Activated gamma-delta T cell treated with anti-CD3 and anti-CD28 coated beads, Interleukin-2, amount 50 U/mL, for 16 hours (primary cell): ENCODE data around the gene CTSE.
"Not testable (repeated sequence)": the region's sequence is repeated elsewhere in the genome, so short reads cannot be mapped to it uniquely, and the experiment has no call there.

Experiments used
- DNase-seq: peaks from one replicate; pipeline ENCODE4 v3.0.0-alpha.2; 2020; ENCODE audit warnings: low read depth

Gene CTSE

DNA sequence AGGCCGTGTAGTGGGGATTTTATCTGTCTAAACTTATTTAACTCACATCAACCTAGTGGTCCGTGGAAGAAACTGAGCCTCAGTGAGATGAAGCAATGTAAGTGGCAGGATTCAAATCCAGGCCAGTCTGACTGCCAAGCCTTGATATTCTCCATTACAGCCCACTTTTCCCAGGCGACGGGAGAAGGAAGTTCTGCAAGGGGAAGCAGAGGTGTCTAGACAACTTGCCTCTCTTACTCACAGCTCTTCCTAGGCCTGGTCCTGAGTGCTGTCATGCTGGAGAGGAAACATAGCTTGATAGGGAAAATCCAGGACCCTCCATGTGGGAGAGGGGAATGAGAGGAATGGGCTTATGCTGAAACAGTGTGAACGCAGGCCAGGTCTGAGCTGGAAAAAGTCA, 9.1 kb downstream of the CTSE start:
- DNase-seq = no peak

DNA sequence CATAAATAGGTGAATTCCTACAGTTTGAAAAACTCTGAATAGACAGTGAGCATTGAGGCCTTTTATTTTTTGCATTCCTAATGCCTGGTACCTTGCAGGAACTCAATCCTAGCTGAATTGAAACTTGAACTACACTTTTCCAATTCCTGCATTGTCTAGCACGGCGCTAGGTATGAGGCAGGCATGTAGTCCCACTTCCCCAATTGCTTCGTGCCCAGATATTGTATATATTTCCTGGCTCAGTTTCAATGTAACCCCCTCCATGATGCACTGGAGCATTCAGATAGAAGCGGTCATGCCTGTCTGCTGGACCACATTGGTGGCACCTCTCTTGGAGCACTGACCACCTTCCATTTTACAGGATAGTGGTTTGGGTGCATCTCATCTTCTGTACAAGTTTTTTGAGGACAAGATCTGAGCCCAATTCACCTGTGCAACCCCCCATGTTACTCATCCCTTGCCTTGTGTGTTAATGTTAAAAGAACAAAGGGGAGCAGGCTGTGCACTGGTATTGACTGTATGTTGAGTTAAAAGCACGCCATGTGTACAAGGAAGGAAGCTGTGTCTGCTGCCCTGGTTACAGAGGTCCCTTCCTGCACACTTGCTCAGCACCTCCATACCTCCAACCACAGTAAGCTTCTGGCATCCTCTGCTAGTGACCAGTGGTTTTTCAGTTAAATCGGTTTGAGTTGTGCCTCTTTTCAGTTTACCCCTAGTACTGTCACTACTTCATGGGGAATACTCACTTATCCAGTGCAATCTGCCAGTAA, 10.5 kb downstream of the CTSE start:
- DNase-seq = no peak

DNA sequence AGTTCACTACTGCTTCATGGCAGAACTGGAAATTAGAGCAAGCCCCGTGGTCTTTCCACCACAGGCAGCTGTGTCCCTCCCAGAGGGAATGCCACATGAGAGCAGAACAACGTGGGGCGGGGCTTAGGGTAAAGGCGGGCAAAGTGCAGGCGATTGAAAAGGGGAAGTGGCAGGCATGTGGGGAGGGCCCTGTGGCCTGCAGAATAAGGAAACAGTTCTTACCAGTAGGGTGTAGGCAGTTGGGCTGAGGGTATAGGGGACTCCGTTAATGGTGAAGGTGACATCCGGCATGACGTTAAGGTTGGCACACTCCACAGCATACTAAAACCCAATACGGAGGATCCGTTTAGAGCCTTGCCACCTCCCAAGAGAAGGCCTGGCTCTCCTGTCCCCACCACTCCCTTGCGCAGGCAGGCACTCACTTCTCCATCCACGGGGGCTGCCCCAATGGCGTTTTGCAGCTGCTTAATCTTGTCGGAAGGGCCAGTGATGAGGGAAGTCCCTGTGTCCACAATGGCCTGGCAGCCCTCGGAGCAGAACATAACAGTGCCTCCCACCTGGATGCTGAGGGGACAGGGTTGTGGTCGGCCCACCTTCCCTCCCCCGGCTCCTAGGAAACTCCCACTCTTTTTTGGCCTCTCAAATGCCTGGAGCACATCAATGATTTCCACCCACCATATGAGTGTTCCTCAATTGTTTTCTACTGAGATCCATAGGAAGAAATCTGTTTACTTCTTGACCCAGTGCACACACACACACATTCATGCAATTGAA, 11.4 kb downstream of the CTSE start:
- no peak for DNase-seq

DNA sequence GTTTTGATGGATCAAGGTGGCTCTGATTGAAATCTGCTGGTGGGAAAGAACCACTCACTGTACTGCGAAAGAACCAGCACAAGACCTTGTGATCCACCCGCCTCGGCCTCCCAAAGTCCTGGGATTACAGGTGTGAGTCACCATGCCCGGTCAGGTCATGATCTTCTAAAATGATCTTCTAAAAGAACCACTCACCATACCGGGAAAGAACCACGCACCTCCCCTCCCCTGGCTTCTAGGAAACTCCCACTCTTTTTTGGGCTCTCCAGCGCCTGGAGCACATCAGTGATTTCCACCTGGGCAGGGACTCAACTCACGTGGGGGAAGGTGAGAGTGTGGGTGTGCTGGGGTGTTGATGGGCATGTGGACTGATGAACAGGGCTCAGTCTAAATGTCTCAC, 12.6 kb downstream of the CTSE start:
- DNase-seq = no peak

DNA sequence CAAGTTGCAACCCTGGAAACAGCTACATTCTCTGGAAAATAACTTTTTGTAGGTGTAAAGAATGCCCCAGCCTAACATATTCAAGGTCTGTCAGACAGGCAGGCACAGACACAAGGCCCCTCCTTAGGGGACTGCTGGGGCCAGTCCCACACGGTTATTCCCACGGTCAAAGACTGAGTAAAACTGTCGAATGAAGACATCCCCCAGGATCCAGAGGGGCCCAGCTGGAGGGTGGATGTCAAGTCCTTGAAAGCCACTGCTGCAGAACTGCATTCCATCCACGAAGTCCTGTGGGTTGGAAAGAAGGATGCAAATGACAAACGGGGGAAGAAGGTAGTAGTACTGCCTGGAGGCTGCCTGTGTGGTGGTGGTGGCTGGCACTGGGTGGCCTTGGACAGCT, 13.6 kb downstream of the CTSE start:
- no peak for DNase-seq

DNA sequence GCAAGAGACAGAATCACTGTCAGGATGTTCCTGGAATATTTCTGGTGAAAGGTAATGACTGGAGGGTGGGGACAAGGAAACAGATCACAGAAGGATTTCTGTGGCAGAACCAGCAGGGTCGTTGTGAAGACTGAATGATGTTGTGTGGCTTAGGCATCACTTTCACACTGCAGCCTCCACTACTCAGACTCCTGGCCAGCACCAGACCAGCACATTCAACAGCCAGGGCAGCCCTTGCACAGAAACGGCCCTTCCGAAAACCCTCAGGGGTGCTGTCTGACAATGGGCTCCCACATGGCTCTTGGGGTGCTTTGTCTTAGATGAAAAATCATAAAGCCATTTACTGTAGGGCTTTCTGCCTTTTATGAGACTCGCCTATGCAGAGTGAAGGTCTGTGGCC, 16.7 kb downstream of the CTSE start:
- no peak for DNase-seq

DNA sequence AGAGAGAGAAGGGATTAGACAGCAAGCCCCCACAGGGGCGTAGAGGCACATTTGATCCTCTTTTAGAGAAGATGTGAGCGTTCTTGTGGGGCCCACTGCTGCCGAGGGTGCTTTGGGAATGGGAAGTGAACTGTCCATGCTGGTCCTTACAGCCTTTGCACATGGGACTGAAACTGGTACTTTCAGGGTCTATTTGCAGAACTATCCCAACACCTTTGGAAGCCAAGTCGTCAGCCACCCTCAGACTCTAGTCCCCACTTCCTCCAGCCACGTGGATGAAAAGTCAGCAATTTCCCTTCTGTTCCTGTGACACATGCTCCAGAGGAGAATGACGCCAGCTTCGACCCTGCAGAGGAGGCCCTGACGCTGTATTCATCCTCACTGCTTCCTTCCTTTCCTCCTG, 17.9 kb downstream of the CTSE start:
- no peak for DNase-seq

DNA sequence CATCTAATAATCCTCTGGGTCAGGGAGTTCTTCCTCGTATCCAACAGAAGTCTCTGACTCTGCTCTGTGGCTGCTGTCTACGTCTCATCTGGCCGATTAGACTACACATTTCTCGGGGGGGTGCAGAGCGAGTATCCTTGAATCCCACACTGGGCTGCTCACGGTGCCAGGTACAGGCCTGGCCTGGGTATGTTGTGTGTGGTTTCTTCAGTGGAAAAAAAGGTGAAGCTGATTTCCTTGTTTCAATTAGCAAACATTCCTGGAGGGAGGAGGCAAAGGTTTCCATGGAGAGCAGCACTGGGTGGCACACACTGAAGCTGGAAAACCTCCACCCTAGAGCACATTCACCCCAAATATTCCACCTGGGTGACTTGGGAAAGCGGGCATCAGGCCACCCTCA, 18.5 kb downstream of the CTSE start:
- DNase-seq = no peak

DNA sequence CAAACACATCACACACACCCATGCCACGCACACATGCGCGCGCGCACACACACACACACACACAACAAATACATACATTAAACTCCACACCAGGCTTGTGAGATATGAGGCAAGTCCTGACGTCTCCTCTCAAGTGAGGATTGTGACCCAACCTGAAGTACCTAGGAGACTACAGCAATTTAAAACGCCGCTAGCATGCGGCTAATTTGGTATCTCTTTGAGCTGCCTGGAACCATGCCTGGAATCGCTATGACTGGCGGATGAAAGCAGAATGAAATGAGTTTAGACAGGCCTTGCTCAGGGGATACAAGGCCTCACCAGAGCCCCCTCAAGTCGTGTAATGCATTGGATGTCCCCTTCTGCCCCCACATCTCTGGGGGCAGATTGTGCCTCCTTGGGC, 18.9 kb downstream of the CTSE start:
- DNase-seq = no peak

DNA sequence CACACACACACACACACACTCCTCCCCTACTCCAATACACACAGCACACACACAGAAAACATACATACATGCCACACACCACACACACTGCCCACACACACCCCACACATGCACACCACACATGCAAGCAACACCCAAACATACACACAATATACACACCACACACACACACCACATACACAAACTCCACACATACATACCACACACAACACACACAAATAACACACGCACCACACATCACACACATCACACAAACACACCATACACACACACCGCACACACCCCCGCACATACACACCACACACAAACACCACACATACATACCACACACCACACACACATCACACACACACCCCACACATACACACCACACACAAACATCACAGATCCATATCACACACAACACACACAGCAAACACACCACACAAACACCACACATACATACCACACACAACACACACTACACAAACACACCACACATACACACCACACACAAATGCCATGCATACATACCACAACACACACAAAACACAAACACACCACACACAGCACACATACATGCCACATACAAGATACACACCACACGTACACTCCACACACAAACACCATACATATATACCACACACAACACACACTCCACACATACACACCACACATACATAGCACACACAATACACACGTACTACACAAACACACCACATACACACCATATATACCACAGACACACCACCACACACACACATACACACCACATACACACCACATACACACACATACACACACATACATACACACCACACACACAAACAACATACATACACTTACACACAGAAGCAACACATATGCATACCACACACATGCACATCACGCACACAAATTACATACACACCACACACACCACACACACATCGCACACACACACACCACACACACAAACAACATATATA, 19.6 kb downstream of the CTSE start:
- no peak for DNase-seq

DNA sequence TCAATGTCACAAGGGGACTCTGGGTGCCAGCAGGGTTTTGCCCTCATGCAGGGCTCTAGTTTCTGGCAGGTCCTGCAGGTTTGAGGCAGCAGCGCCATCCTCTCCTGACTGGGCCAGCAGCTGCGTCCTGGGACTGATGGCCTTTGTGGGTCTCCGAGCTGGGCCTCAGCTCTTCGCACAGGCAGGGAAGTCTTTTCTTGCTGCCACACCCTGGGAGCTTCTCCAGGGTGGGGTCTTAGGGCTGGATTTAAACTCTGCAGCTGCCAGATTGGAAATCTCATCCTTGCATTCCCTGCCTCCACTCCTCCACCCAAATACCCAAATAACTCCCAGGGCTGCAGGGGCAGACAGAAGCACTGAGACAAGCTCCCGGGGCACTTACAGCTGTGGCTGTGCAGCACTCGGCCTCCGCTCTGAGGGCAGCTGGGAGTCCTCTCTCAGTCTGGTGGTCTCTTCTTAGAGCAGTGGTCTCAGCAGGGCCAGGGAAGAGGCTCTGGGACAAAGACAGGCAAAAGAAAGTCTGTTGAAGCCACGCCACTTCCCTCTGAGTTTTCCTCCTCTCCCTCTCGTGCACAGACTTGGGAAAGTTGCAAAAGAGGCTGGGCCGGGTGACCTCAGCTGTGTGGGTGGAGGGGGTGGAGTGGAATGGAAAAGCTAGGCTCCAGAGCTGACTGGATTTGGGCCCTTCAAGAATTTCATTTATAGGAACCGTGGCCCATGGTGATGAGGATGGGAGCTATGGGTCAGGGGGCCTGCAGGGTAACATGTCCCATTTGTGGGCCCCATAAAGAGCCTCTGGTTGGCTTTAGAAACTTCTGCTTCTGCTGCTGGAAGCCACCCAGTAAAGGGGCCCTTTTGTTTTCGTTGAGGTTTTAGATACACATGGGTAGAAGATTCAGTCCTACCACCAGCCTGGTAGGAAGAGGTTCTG, 20.6 kb downstream of the CTSE start, which contains the start of gene RAB7B:
TSS of gene RAB7B (minus strand) at position 525 of the 931 bp plus-strand sequence. CDS start 9,260 bp downstream, outside the sequence.
- DNase-seq = no peak

DNA sequence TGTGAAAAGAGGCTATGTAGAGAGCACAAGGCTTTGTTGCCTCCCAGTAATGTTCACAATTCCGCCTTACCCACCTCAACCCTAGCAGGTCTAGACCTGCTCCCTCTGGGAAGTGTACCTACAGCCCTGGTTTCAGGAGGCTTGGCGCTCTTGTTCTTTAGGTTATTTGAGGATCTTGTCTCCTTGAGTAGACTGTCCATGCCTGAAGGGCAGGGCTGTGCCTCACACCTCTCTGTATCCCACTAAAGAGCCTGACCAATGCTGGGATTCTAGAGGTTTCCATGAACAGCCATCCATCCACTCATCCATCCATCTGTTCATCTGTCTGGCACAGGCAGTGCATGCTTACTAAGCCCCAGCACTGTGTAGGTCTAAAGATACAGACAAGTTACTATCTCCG, 21.5 kb downstream of the CTSE start:
- no peak for DNase-seq

DNA sequence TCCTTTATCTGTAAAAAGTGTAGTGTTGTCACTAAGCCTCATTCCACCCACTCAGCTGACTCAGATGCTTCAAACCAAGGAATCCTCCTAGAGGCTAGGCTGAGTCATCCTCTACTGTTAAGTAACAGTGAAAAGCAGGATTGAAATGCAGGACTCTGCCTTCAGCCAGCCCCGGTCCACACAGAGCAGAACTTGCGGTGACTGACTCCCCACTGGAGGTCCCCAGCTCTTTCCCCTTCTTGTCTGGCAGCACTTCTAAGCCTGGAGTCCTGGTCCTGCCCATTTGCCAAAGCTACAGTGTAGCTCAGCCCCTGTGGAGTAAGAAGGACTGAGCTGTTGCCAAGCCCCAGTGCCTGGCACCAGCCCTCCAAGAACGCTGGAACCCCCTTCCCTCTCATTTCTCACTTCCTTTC, 22.2 kb downstream of the CTSE start:
- DNase-seq = no peak

DNA sequence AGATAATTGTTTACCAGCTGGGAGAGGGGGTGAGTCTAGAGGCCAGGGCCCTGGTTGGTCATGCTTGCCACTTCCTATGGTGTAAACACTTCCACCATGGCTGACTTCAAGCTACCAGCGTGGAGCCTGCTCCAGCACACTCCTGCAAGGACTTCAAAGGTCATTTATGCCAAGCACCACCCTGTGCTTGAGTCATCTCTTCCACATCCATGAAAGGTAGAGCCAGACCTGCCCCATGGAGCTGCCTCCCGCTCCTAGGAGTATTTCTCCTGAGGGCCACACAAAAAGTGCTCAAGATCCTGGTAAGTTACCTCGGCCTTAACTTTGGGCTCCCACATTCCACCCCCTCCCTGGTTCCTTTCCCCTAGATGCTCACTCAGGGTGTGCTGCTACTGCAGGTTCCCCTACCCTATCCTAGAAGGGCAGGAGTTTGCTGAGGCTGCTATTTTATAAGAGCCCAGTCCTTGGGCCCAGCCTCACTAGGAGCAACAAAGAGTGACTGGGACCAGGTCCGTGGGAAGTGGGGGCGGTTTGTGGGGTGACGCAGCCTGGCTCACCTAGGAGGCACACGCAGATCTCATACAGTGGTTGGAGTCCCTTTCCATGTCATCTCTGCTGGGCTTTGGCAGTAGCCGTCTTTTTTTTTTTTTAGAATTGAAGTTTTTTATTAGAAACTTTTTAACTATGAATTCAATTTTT, 22.9 kb downstream of the CTSE start:
- no peak for DNase-seq

DNA sequence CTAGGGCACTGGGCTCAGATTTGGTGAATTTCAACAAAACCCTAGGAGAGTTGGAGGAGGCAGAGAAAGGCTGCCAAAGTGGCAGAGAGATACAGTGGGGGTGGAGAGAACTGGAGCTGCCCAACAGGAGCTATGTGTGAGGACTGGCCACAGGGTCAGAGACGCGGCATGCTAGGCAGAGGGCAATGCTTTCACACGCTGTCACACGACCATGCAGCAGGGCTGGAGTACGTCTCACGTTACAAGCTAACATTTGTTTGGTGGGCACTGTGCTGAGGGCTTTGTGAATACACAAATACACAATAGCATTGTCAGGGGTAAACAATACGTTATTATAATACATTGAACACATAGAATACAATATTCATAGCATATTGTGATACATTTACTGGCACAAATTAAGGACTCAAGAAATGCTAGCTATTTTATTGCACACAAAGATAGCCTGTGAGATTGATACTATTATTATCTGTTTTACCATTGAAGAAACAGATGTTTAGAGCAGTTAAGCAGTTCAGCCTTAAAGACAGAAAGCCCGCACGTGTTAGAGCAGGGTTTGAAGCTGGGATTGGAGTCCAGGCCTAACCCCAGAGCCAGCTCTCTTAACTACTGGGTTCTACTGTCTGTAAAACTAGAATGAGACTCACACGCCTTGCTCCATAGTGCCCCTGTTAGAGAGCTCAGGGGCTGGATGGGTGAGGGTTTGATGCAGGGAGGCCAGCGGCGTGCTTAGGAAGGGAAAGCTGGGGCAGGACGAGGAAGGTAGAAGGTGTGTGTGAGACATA, 25.0 kb downstream of the CTSE start:
- DNase-seq = no peak

DNA sequence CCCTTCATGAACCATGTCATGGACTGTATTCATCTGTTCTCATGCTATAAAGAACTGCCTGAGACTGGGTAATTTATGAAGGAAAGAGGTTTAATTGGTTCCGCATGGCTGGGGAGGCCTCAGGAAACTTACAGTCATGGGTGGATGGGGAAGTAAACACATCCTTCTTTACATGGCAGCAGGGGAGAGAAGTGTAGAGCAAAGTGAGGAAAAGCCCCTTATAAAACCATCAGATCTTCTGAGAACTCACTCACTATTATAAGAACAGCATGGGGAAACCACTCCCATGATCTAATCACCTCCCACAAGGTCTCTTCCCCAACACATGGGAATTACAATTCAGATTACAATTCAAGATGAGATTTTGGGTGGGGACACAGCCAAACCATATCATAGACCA, 27.1 kb downstream of the CTSE start:
- DNase-seq = not testable (repeated sequence)

DNA sequence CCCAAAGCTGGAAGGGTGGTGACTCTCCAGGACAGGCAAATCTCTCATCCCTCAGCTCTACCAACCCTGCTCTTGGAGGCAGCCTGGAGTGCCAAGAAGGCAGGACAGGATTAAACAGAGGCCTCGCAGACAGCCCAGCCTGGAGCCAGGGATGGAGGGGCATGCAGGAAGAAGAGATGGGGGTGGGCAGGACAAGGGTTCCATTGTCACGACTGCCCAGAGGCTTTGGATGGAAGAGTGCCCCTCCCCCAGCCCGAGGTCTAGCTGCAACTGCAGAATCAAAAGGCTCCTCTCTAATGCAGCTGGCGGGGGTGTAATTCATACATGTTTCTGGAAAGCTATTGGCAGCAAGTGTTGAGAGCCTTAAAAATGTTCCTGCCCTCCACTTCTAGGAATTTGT, 29.3 kb downstream of the CTSE start:
- no peak for DNase-seq

DNA sequence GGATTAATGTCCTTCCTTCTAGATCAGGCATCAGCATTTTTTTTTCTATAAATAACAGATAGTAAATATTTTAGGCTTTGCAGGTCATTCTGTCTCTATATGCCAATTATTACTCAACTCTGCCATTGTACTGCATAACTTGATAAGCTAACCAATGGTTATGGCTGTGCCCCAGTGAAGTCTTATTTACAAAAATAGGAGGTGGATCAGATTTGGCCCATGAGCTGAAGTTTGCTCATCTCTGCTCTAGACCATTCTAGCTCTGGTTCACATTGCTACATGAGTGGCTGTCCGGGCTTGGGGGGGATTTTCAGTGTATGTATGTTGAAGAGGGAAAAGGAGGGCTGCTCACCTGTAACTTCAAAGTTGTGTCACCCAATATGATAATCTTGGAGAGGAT, 30.6 kb downstream of the CTSE start:
- no peak for DNase-seq

DNA sequence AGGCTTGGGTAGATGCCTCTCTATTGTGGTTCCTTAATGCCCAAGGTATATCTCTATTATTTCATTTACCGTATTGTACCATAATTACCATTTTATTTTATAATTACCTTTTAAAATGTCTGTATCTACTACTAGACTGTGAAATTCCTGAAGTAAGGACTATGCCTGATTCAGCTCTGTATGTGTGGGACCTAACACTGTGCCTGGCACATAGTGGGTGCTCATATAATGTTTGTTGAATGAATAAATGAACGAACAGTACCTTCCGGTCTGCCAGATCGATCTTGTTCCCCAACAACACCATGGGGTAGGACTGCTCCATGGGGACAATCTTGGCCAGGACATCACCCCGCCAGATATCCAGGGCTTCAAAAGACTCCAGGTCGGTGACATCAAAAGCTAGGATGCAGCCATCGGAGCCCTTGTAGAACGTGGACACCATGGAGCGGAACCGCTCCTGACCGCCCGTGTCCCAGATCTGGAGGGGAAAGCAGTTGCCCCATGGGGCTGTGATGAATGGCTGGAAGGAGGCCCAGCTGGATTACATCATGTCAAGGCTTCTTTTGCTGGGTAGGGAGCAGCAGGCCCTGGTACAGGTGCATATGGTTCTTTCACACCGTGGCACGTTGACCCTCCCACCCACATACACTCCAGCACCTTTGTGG, 31.3 kb downstream of the CTSE start:
- no peak for DNase-seq
